Measurements from ENCODE around the gene KLF11. TPM values are rescaled to one million over a fixed set of nuclear protein-coding genes. Genes with fewer than 3 reads are reported as not detected.

The KLF11 gene
- total and polyA plus RNA-seq, 2 donors (not counting 3 experiments of a cell fraction or from before 2014, with no cell fraction given), result 10.5 to 11.3 TPM

- TF ChIP-seq GATA2 (IDR thresholded peaks at IDR 0.05; ENCODE audit: insufficient read depth, insufficient read length, low read depth, low read length) (no peak), JUN (IDR thresholded peaks at IDR 0.05; ENCODE audit: borderline replicate concordance, insufficient read depth, insufficient read length, low read depth) (no peak), MYC (IDR thresholded peaks at IDR 0.05; ENCODE audit: low read depth, low read length) (no peak), EZH2 (IDR thresholded peaks at IDR 0.05; ENCODE audit: borderline replicate concordance, low read depth, low read length, severe bottlenecking) (no peak), POLR2AphosphoS5 (IDR thresholded peaks at IDR 0.05; ENCODE audit: insufficient read depth, low read depth, low read length) (no peak), POLR2A (IDR thresholded peaks at IDR 0.05; ENCODE audit: low read depth, low read length) (no peak), MAX (IDR thresholded peaks at IDR 0.05; ENCODE audit: insufficient read depth, insufficient read length) (no peak), FOS (IDR thresholded peaks at IDR 0.05; ENCODE audit: borderline replicate concordance, insufficient read depth, low read length) (no peak), CTCF (IDR thresholded peaks at IDR 0.05; ENCODE audit: extremely low read depth in 1 of 2, insufficient read depth in 1 of 2, low read depth in 1 of 2, low read length in 2 of 2) (no peak)
- H3K27ac ChIP-seq (ENCODE audit: insufficient read depth, low read depth, low read length), result no peak overlapping the region
- POLR2A ChIA-PET, result no interaction called here
- no TSS peak for BruUV-seq (replicated peaks)
- no peak overlapping the region for H3K9ac ChIP-seq (replicated peaks; ENCODE audit: extremely low read depth, insufficient read depth, low read length)
- H3K79me2 ChIP-seq (ENCODE audit: control insufficient read depth, insufficient read depth, low read length), result no peaks in the 10 kb centered on the region
- dilution Hi-C loops (cut with MboI; ENCODE audit: extremely low pct_ligation_motif_present, low sequenced_read_pairs), result no loop called here
- intact Hi-C loops (cut with micrococcal nuclease), result no loop called here
- H2AFZ ChIP-seq (ENCODE audit: low read depth, low read length), result no peak overlapping the region
- FAIRE-seq, result no peak
- H4K20me1 ChIP-seq (replicated peaks; ENCODE audit: control insufficient read depth, extremely low read depth, insufficient read depth, low read length), result no peaks in the 10 kb centered on the region
- H3K27me3 ChIP-seq (ENCODE audit: control insufficient read depth in 2 of 2, insufficient read depth in 2 of 2, low read length in 2 of 2), result no peaks in the 10 kb centered on the region
- H3K4me2 ChIP-seq (ENCODE audit: insufficient read depth, low read length), result no peak overlapping the region
- H3K4me1 ChIP-seq (ENCODE audit: control insufficient read depth, extremely low read depth, insufficient read depth, low read length), result peaks cover 4% of the 10 kb centered on the region
- peaks cover 0 to 11% of the 10 kb centered on the region in 2 experiments for H3K36me3 ChIP-seq (ENCODE audit: control insufficient read depth in 2 of 2, extremely low read depth in 1 of 2, insufficient read depth in 2 of 2, low read length in 2 of 2)
- CTCF ChIA-PET, result interaction anchor here (17.6 kb wide), 1 partner anchor 70 kb away, joined by 340 read pairs; no protein-coding TSS in a partner anchor
- no peak overlapping the region for H3K4me3 ChIP-seq (replicated peaks in 1 of 3; ENCODE audit: insufficient read depth in 1 of 3, low read depth in 1 of 3, low read length in 3 of 3)
- no peaks in the 10 kb centered on the region for H3K9me1 ChIP-seq (replicated peaks; ENCODE audit: control insufficient read depth, extremely low read depth, insufficient read depth, low read length)
- DNase-seq (ENCODE audit: low read depth, low spot score), result no peak
- H3K9me3 ChIP-seq (replicated peaks; ENCODE audit: control insufficient read depth, insufficient read depth, low read length), result no peaks in the 10 kb centered on the region
Measured at GRCh38 chr2:10054424-10054823, 11.1 kb downstream of the KLF11 start.

All from endothelial cell of umbilical vein (primary cell).